Measurements from ENCODE around the gene SERPINB11.
"Not testable (repeated sequence)": the region's sequence is repeated elsewhere in the genome, so short reads cannot be mapped to it uniquely, and the experiment has no call there.

SERPINB11 gene

GRCh38 chr18:63730773-63731172, 28.0 kb downstream of the SERPINB11 start:
- DNase-seq = no peak

- no peak for DNase-seq
Measured at GRCh38 chr18:63731215-63731614, 28.5 kb downstream of the SERPINB11 start.

GRCh38 chr18:63736876-63737275, 34.1 kb downstream of the SERPINB11 start:
- DNase-seq = no peak

GRCh38 chr18:63741769-63742168, 39.0 kb downstream of the SERPINB11 start:
- no peak for DNase-seq

- no peak for DNase-seq
Measured at GRCh38 chr18:63747006-63747405, 44.2 kb downstream of the SERPINB11 start.

- no peak for DNase-seq
Measured at GRCh38 chr18:63749489-63749888, 46.7 kb downstream of the SERPINB11 start.

- no peak for DNase-seq
Measured at GRCh38 chr18:63752636-63753035, 49.9 kb downstream of the SERPINB11 start.

GRCh38 chr18:63753676-63754075, 50.9 kb downstream of the SERPINB11 start:
- DNase-seq = no peak

GRCh38 chr18:63757541-63757940, 54.8 kb downstream of the SERPINB11 start:
- no peak for DNase-seq

GRCh38 chr18:63758615-63759240, 56.0 kb downstream of the SERPINB11 start:
- no peak for DNase-seq

- not testable (repeated sequence) for DNase-seq
Measured at GRCh38 chr18:63759786-63760185, 57.0 kb downstream of the SERPINB11 start.

GRCh38 chr18:63762518-63762917, 59.8 kb downstream of the SERPINB11 start:
- DNase-seq = no peak

GRCh38 chr18:63763831-63764600, 61.3 kb downstream of the SERPINB11 start:
- no peak for DNase-seq

- no peak for DNase-seq
Measured at GRCh38 chr18:63765837-63766236, 63.1 kb downstream of the SERPINB11 start.

Data from midbrain (tissue), 1 donor.